Measurements from ENCODE around the gene SDS.

- no peak for TF ChIP-seq CTCF (IDR thresholded peaks at IDR 0.05; ENCODE audit: low read length)
- TF ChIP-seq EZH2 (optimal IDR thresholded peaks at IDR 0.05; ENCODE audit: low read depth, low read length), result no peak
- TF ChIP-seq EZH2phosphoT487 (IDR thresholded peaks at IDR 0.05; ENCODE audit: low read length), result no peak
Measured at GRCh38 chr12:113396200-113396599, 7.5 kb downstream of the SDS start.

Measured in MM.1S (cell line).